Thyroid gland (tissue), 4 donors: ENCODE results near the gene TPSG1. TPM values are rescaled to one million over a fixed set of nuclear protein-coding genes. Genes with fewer than 3 reads are reported as not detected.

Source experiments
- DNase-seq, 2 donors: peaks; one replicate each; pipeline ENCODE4 v3.0.0-alpha.2; 2019
- H3K27ac ChIP-seq, 3 donors: fragments of 200-600 bp; sonication (generic); 1 replicate in 2 of 3; 2 replicates in 1 of 3; pipeline ENCODE4 v1.5.1; 2016 to 2019; ENCODE audit warnings: mild to moderate bottlenecking in 1 of 3, moderate library complexity in 1 of 3
- H3K27me3 ChIP-seq: fragments of 200-600 bp; sonication (generic); one replicate; pipeline ENCODE4 v1.5.1; 2019
- H3K36me3 ChIP-seq, 2 donors: fragments of 200-600 bp; sonication (generic); one replicate each; pipeline ENCODE4 v1.5.1; 2016 to 2019
- H3K4me1 ChIP-seq, 2 donors: fragments of 200-600 bp; sonication (generic); one replicate each; pipeline ENCODE4 v1.5.1; 2017 to 2019
- H3K4me3 ChIP-seq, 3 donors: fragments of 200-600 bp; sonication (generic); replicated peaks in 1 of 3; 1 replicate in 2 of 3; 2 replicates in 1 of 3; pipeline ENCODE4 v1.5.1; 2016; ENCODE audit warnings: mild to moderate bottlenecking in 1 of 3
- H3K9me3 ChIP-seq: fragments of 200-600 bp; sonication (generic); one replicate; pipeline ENCODE4 v1.5.1; 2017
- POLR2A ChIP-seq, 2 donors: fragments of 450-650 bp; IDR thresholded peaks; one replicate each; pipeline ENCODE4 v1.6.1; 2017; ENCODE audit warnings: antibody characterized with exemption in 2 of 2, mild to moderate bottlenecking in 2 of 2, moderate library complexity in 1 of 2
- WGBS, 2 donors: methylation state at CpG; one replicate each; pipeline ENCODE4 v1.1.5; 2017; 5-methylcytosine and 5-hydroxymethylcytosine counted together
- intact Hi-C: fragments of 100-400 bp; cut with DNase I; formaldehyde crosslinking; loops from one replicate; pipeline ENCODE4 v1.15.1; 2023
- total RNA-seq, 4 donors: library from RNA; depleted of rRNA; stranded (reverse); fragments of >200 nt; gene quantifications; one replicate each; pipeline ENCODE4 v1.2.3, GENCODE V29; 2016
- TF ChIP-seq, protein P1 (sequence below), 6 experiments: fragments of 200-600 bp in 3 of 6; fragments of 450-650 bp in 3 of 6; sonication (generic) in 3 of 6; IDR thresholded peaks; one replicate each; pipeline ENCODE4 v1.5.1; 2016 to 2019; ENCODE audit warnings: antibody characterized with exemption in 6 of 6, mild to moderate bottlenecking in 2 of 6, inconsistent platforms in 1 of 6, moderate library complexity in 1 of 6

The TPSG1 gene
- total RNA-seq, 4 donors from 2014 or later = not detected

DNA sequence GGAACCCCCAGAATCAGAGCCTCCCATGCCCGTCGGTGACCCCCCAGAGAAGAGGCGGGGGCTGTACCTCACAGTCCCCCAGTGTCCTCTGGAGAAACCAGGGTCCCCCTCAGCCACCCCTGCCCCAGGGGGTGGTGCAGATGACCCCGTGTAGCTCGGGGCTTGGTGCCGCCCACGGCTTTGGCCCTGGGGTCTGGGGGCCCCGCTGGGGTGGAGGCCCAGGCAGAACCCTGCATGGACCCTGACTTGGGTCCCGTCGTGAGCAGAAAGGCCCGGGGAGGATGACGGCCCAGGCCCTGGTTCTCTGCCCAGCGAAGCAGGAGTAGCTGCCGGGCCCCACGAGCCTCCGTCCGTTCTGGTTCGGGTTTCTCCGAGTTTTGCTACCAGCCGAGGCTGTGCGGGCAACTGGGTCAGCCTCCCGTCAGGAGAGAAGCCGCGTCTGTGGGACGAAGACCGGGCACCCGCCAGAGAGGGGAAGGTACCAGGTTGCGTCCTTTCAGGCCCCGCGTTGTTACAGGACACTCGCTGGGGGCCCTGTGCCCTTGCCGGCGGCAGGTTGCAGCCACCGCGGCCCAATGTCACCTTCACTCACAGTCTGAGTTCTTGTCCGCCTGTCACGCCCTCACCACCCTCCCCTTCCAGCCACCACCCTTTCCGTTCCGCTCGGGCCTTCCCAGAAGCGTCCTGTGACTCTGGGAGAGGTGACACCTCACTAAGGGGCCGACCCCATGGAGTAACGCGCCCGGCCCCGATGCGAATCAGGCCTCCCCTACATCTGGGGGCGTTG, 4.0 kb downstream of the TPSG1 start:
- no peaks in the 10 kb centered on the region for H3K27me3 ChIP-seq
- H3K36me3 ChIP-seq = no peaks in the 10 kb centered on the region
- H3K9me3 ChIP-seq = no peaks in the 10 kb centered on the region
- TF ChIP-seq POLR2A (IDR thresholded peaks at IDR 0.05) = no peak
- TF ChIP-seq, protein P1, sequence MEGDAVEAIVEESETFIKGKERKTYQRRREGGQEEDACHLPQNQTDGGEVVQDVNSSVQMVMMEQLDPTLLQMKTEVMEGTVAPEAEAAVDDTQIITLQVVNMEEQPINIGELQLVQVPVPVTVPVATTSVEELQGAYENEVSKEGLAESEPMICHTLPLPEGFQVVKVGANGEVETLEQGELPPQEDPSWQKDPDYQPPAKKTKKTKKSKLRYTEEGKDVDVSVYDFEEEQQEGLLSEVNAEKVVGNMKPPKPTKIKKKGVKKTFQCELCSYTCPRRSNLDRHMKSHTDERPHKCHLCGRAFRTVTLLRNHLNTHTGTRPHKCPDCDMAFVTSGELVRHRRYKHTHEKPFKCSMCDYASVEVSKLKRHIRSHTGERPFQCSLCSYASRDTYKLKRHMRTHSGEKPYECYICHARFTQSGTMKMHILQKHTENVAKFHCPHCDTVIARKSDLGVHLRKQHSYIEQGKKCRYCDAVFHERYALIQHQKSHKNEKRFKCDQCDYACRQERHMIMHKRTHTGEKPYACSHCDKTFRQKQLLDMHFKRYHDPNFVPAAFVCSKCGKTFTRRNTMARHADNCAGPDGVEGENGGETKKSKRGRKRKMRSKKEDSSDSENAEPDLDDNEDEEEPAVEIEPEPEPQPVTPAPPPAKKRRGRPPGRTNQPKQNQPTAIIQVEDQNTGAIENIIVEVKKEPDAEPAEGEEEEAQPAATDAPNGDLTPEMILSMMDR (IDR thresholded peaks at IDR 0.05) = no peak
- H3K27ac ChIP-seq = no peak overlapping the region
- DNase-seq = no peak
- H3K4me1 ChIP-seq = no peaks in the 10 kb centered on the region
- WGBS, 2 donors = 89 to 92% methylated on average over 29 to 38 of the region's 48 CpGs
- no peak overlapping the region for H3K4me3 ChIP-seq
- intact Hi-C loops = no loop called here

DNA sequence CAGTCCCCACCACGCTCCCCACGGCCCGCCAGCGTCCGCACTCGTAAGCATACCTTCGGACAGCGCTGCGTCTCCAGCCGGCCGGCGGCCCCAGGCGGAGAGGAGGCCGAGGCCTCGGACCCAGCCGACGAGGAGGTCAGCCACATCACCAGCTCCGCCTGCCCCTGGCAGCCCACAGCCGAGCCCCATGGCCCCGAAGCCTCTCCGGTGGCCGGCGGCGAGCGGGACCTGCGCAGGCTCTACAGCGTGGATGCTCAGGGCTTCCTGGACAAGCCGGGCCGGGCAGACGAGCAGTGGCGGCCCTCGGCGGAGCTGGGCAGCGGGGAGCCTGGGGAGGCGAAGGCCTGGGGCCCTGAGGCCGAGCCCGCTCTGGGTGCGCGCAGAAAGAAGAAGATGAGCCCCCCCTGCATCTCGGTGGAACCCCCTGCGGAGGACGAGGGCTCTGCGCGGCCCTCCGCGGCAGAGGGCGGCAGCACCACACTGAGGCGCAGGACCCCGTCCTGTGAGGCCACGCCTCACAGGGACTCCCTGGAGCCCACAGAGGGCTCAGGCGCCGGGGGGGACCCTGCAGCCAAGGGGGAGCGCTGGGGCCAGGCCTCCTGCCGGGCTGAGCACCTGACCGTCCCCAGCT, 4.9 kb downstream of the TPSG1 start:
- Histone ChIP-seq H3K9me3 (no peaks in the 10 kb centered on the region), H3K27me3 (no peaks in the 10 kb centered on the region), H3K4me1 (no peaks in the 10 kb centered on the region), H3K36me3 (no peaks in the 10 kb centered on the region), H3K4me3 (no peak overlapping the region), H3K27ac (no peak overlapping the region)
- no peak for DNase-seq
- TF ChIP-seq, protein P1 (IDR thresholded peaks at IDR 0.05) = no peak
- TF ChIP-seq POLR2A (IDR thresholded peaks at IDR 0.05) = no peak
- intact Hi-C loops = no loop called here
- WGBS, 2 donors = 93 to 95% methylated on average over 12 to 35 of the region's 55 CpGs

DNA sequence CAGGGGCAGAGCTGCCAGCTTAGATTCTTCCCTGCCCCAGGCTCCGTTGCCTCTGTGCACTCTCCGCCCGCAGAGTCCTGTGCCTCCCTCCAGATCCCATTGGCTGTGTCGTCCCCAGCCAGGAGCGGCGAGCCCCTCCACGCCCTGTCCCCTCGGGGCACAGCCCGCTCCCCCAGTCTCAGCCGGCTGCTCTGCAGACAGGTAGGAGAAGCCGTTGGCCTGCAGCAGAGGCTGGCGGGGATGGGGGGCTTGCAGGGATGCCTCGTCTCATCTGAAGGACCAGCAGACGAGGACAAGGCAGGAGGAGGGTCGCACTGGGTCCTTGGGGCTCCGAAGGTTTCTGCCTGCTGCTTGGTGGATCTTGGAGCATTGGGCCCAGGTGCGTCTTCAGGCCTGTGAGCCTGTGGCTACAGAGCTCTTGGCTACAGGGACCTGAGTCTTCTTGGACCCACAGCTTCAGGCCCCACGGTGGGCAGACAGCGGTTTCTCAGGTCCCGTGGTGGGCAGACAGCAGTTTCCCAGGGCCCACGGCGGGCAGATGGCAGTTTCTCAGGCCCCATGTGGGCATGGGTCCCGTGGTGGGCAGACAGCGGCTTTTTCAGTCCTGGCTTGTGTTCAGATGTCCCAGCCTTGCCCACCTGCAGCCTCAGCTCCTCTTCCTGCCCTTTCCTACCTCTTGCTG, 6.0 kb downstream of the TPSG1 start:
- intact Hi-C loops = no loop called here
- Histone ChIP-seq H3K9me3 (no peaks in the 10 kb centered on the region), H3K4me3 (no peak overlapping the region), H3K27ac (no peak overlapping the region), H3K36me3 (no peaks in the 10 kb centered on the region), H3K4me1 (no peaks in the 10 kb centered on the region), H3K27me3 (no peaks in the 10 kb centered on the region)
- no peak for DNase-seq
- WGBS, 2 donors = 82 to 88% methylated on average over 15 to 16 of the region's 24 CpGs
- TF ChIP-seq POLR2A (IDR thresholded peaks at IDR 0.05) = no peak
- TF ChIP-seq, protein P1 (IDR thresholded peaks at IDR 0.05) = no peak

DNA sequence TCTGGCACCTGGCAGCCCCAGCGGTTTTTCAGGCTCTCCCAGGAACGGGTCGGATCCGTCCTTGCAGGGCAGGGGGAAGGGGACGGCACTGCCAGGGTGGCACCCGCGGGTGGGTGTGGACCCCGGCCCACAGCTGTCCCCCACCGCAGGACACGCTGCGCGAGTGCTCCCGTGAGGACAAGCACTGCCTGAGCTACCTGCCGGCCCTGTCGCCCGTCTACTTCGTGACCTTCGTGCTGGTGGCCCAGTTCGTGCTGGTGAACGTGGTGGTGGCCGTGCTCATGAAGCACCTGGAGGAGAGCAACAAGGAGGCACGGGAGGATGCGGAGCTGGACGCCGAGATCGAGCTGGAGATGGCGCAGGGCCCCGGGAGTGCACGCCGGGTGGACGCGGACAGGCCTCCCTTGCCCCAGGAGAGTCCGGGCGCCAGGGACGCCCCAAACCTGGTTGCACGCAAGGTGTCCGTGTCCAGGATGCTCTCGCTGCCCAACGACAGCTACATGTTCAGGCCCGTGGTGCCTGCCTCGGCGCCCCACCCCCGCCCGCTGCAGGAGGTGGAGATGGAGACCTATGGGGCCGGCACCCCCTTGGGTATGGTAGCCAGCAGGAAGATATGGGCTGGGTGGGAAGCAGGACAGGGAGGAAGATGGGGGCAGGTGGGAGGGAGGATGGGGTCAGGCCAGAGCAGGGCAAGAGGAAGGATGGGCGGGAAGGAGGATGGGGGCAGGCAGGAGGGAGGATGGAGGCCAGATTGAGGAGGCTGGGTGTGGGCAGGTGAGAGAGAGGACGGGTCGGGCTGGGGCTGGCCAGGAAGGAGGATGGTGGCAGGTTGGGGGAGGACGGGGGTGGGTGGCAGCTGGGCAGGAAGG, 6.8 kb downstream of the TPSG1 start:
- H3K27ac ChIP-seq = no peak overlapping the region
- intact Hi-C loops = no loop called here
- no peak for TF ChIP-seq POLR2A (IDR thresholded peaks at IDR 0.05)
- TF ChIP-seq, protein P1 (IDR thresholded peaks at IDR 0.05) = no peak
- no peaks in the 10 kb centered on the region for H3K27me3 ChIP-seq
- H3K9me3 ChIP-seq = no peaks in the 10 kb centered on the region
- no peaks in the 10 kb centered on the region for H3K4me1 ChIP-seq
- DNase-seq = no peak
- WGBS, 2 donors = 87 to 90% methylated on average over 25 to 48 of the region's 49 CpGs
- no peaks in the 10 kb centered on the region for H3K36me3 ChIP-seq
- H3K4me3 ChIP-seq = no peak overlapping the region
